A673 (cell line): ENCODE measurements around the gene RC3H2. TPM values are rescaled to one million over a fixed set of nuclear protein-coding genes. Genes with fewer than 3 reads are reported as not detected.

Experiments used
- BruUV-seq: library from RNA; stranded (reverse); fragments of 400-500 nt; replicated peaks from 2 replicates; lab custom pipeline; 2021; lab: Mats Ljungman, UMichigan
- CTCF ChIA-PET: fragments of 300-600 bp; sonication (Branson Sonifier 250); formaldehyde crosslinking; loops from one replicate; lab custom pipeline; 2022; ENCODE audit warnings: antibody characterized with exemption; lab: Charles Lee
- POLR2A ChIA-PET: fragments of 300-600 bp; sonication (Branson Sonifier 250); formaldehyde crosslinking; loops from one replicate; lab custom pipeline; 2022; ENCODE audit warnings: antibody characterized with exemption; ENCODE audit not compliant: low non-redundant PET; lab: Charles Lee
- DNase-seq: peaks from one replicate; pipeline ENCODE4 v3.0.0-alpha.2; 2015; ENCODE audit warnings: low spot score
- H3K27ac ChIP-seq: fragments of 200-600 bp; sonication (generic); 2 replicates; pipeline ENCODE4 v1.5.1; 2016; ENCODE audit warnings: mixed run types, low read depth, mild to moderate bottlenecking, mixed read lengths, antibody characterized with exemption, low read length; ENCODE audit not compliant: poor library complexity, severe bottlenecking
- H3K27me3 ChIP-seq: fragments of 200-600 bp; sonication (generic); replicated peaks from 2 replicates; pipeline ENCODE4 v1.6.1; 2017; ENCODE audit warnings: mixed run types, low read depth, mild to moderate bottlenecking, mixed read lengths, antibody characterized with exemption, low read length; ENCODE audit not compliant: insufficient read depth, poor library complexity
- H3K36me3 ChIP-seq: fragments of 200-600 bp; sonication (generic); 2 replicates; pipeline ENCODE4 v1.6.1; 2016; ENCODE audit warnings: mixed run types, mild to moderate bottlenecking, mixed read lengths, antibody characterized with exemption, low read length; ENCODE audit not compliant: insufficient read depth, poor library complexity, severe bottlenecking
- H3K4me1 ChIP-seq: fragments of 200-600 bp; sonication (generic); 2 replicates; pipeline ENCODE4 v1.6.1; 2017; ENCODE audit warnings: mixed run types, mild to moderate bottlenecking, mixed read lengths, antibody characterized with exemption, low read length; ENCODE audit not compliant: insufficient read depth, poor library complexity, severe bottlenecking
- H3K4me3 ChIP-seq: fragments of 200-600 bp; sonication (generic); 2 replicates; pipeline ENCODE4 v1.5.1; 2016; ENCODE audit warnings: low read depth, mixed run types, mild to moderate bottlenecking, mixed read lengths, low read length; ENCODE audit not compliant: poor library complexity, severe bottlenecking
- H3K9me3 ChIP-seq: fragments of 200-600 bp; sonication (generic); 2 replicates; pipeline ENCODE4 v1.6.1; 2016; ENCODE audit warnings: mixed run types, low read depth, mild to moderate bottlenecking, mixed read lengths, antibody characterized with exemption, low read length; ENCODE audit not compliant: poor library complexity, severe bottlenecking
- EZH2 ChIP-seq: fragments of 200-600 bp; sonication (generic); IDR thresholded peaks from 2 replicates; pipeline ENCODE4 v1.6.1; 2017; ENCODE audit warnings: borderline replicate concordance, low read depth, mild to moderate bottlenecking, mixed read lengths, antibody characterized with exemption, low read length; ENCODE audit not compliant: poor library complexity, severe bottlenecking
- intact Hi-C: fragments of 100-400 bp; cut with micrococcal nuclease; formaldehyde crosslinking; loops from one replicate; pipeline ENCODE4 v1.10.0; 2022; ENCODE audit not compliant: unreplicated experiment
- total RNA-seq: library from RNA; stranded (reverse); gene quantifications from 2 replicates; pipeline ENCODE4 v1.2.3, GENCODE V29; 2021
- TF ChIP-seq, protein P1 (sequence below): fragments of 300-800, 200-600 bp; sonication (generic); conservative IDR thresholded peaks from 2 replicates; pipeline ENCODE4 v1.5.1; 2017; ENCODE audit warnings: low read depth, mild to moderate bottlenecking, antibody characterized with exemption, low read length, moderate library complexity, mixed read lengths

RC3H2 gene
- total RNA-seq, 1 experiment from 2014 or later: 71.1 TPM

DNA sequence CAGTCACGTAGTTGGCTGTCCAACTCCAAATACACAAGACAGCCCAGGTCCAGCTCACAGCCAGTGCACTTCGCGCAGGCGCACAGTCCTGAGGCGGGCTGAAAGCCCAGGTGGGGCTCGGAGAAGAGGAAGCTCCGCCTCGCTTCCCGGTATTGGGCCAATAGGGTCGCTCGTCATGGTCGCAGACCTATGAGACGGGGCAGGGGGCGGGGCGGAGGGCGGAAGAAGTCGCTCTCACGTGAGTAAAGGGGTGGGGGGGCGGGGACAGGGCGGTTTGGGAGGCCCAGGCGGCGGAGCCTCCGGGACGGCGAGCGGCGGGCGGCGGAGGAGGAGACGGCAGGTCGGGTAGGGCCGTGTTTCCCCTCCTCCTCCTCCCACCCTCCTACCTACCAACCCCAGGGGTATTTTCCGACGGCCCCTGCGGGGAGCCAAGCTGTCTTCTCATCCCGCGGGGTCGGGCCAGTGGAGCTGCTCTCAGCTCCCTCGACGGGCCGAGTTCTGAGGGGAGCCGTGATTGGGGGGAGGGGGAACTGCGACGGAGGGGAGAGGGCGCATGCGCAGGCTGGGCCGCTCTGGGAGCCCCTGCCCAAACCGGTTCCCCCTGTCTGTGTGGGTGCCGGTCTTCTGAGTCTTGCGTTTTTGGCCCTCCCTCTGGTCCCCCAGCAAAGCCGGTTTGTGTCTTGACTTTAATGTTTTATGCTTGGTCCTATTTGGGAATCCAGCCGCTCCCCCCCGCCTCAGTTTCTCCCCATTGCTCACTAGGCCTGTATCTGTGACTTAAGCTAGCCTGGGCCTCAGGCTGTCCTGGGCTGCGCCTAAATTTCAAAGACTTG is 35.8 kb upstream of the RC3H2 start, which contains the start of gene RABGAP1:
Gene RABGAP1 (plus strand): TSS at position 272 of the 833 bp plus-strand sequence. CDS start 16,040 bp downstream, outside the sequence.
- intact Hi-C loops: no loop called here
- H3K27ac ChIP-seq: peak within 1 kb of the TSS; percentile 84

GRCh38 chr9:122940454-122940748 is 35.2 kb upstream of the RC3H2 start:
- no TSS peak for BruUV-seq

More for the DNA sequence above, 35.8 kb upstream of the RC3H2 start, which contains the start of gene RABGAP1:
- ChIA-PET CTCF (interaction anchor here (0.6 to 1.0 kb wide), 2 partner anchors 50 to 102 kb away, joined by 3 to 4 read pairs; no protein-coding TSS in a partner anchor), POLR2A (interaction anchor here (0.6 to 1.1 kb wide), 3 partner anchors 9 to 707 kb away, joined by 3 to 5 read pairs (median 3); partner anchors contain the start of gene ZBTB26)
- Histone ChIP-seq H3K4me3 (peak within 1 kb of the TSS; percentile 90), H3K9me3 (no peaks in the 10 kb centered on the region), H3K36me3 (peaks cover 31% of the 10 kb centered on the region), H3K4me1 (peaks cover 13% of the 10 kb centered on the region), H3K27me3 (no peaks in the 10 kb centered on the region)
- TF ChIP-seq, protein P1, sequence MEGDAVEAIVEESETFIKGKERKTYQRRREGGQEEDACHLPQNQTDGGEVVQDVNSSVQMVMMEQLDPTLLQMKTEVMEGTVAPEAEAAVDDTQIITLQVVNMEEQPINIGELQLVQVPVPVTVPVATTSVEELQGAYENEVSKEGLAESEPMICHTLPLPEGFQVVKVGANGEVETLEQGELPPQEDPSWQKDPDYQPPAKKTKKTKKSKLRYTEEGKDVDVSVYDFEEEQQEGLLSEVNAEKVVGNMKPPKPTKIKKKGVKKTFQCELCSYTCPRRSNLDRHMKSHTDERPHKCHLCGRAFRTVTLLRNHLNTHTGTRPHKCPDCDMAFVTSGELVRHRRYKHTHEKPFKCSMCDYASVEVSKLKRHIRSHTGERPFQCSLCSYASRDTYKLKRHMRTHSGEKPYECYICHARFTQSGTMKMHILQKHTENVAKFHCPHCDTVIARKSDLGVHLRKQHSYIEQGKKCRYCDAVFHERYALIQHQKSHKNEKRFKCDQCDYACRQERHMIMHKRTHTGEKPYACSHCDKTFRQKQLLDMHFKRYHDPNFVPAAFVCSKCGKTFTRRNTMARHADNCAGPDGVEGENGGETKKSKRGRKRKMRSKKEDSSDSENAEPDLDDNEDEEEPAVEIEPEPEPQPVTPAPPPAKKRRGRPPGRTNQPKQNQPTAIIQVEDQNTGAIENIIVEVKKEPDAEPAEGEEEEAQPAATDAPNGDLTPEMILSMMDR: no peak
- TF ChIP-seq EZH2: no peak
- no TSS peak for BruUV-seq
- peak; percentile 99 for DNase-seq

DNA sequence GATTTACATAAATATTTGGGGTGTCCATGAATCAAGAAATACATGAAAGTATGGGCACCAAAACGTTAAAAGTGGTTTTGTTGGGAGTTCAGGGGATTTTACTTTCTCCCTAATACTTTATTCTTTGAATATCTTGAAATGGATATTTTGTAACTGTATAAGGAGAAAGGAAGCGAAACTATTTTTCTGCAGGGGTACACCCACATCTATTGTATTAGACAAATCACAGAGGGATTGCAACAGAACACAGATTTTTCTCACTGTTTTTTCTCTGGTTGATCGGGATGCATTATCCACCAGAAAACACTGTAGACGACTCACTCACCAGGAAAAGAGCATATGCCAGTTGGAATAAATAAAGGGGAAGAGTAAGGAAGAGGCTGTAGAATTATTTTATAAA is 34.4 kb upstream of the RC3H2 start:
- Histone ChIP-seq H3K36me3 (peaks cover 31% of the 10 kb centered on the region), H3K27ac (no peak overlapping the region), H3K4me3 (no peak overlapping the region), H3K4me1 (peaks cover 3% of the 10 kb centered on the region), H3K27me3 (no peaks in the 10 kb centered on the region), H3K9me3 (no peaks in the 10 kb centered on the region)
- no TSS peak for BruUV-seq
- no peak for DNase-seq
- intact Hi-C loops: no loop called here
- ChIA-PET CTCF (no interaction called here), POLR2A (no interaction called here)
- TF ChIP-seq EZH2: no peak
- TF ChIP-seq, protein P1: no peak

More at GRCh38 chr9:122940454-122940748, 35.2 kb upstream of the RC3H2 start:
- H3K27me3 ChIP-seq: no peaks in the 10 kb centered on the region
- peak overlapping the region; percentile 90 for H3K4me3 ChIP-seq
- peaks cover 7% of the 10 kb centered on the region for H3K4me1 ChIP-seq
- POLR2A ChIA-PET: interaction anchor here (0.6 to 1.1 kb wide), 3 partner anchors 9 to 706 kb away, joined by 3 to 5 read pairs (median 3); partner anchors contain the start of gene ZBTB26
- H3K36me3 ChIP-seq: peaks cover 31% of the 10 kb centered on the region
- DNase-seq: no peak
- TF ChIP-seq, protein P1: no peak
- CTCF ChIA-PET: interaction anchor here (1.0 kb wide), 1 partner anchor 51 kb away, joined by 4 read pairs; no protein-coding TSS in a partner anchor
- peak overlapping the region; percentile 56 for H3K27ac ChIP-seq
- no peaks in the 10 kb centered on the region for H3K9me3 ChIP-seq
- intact Hi-C loops: no loop called here
